HG03442 (cell line): ENCODE results near the gene RYR3.
"Not testable (repeated sequence)": the region's sequence is repeated elsewhere in the genome, so short reads cannot be mapped to it uniquely, and the experiment has no call there.

Experiments used
- ATAC-seq: cut with Tn5 transposase; IDR thresholded peaks from one replicate; pipeline ENCODE4 v1.9.1; 2021; ENCODE audit warnings: mild to moderate bottlenecking, moderate library complexity; ENCODE audit not compliant: unreplicated experiment

The RYR3 gene

DNA sequence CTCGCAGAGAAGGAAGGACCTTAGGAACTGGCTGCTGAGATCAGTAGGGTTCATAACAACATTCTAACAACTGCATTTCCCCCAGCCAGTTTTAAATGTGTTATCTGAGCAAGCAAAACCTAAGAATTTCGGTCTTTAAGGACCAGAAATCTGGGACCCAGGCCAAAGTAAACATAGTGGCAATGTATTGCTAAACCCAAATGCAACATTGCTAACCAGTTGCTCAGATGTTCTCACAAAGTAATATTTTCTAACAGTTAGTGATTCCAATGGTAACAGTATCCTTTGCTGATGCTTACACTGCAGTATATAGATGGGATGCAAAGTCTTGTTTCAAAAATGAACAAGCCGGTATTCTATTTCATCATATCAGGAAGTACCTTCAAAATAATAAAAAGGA, 254.3 kb downstream of the RYR3 start:
- ATAC-seq = no peak

DNA sequence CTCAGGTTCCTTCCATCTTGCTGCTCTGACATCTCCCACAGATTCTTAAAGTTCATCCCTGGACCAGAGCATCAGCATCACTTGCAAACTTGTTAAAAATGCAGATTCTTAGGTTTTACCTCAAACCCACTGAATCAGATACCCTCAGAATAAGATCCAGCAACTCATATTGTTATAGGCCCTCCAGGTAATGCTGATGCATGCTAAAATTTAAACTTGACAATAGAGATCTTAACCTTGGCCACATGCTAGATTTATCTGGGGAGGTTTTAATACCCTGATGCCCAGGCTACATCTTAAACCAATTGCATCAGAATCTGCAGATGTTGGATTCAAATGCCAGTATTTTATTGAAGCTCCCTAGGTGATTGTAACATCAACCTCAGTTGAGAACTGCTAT, 256.9 kb downstream of the RYR3 start:
- no peak for ATAC-seq

DNA sequence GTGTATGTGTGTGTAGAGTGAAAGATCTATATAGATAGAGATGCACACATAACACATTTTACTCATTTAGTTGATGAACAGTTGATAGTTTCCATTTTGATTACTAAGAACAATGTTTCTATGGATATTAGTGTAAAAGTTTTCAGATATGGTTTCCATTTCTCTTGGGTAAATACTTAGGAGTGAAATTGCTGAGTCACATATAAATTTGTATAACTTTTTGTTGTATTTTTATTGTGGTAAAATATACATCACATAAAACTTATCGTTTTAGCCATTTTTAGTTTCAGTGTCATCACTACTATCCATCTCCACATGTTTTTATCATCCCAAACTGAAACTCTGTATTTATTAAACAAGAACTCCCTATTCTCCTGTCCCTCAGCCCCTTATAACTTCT, 258.3 kb downstream of the RYR3 start:
- ATAC-seq = no peak

DNA sequence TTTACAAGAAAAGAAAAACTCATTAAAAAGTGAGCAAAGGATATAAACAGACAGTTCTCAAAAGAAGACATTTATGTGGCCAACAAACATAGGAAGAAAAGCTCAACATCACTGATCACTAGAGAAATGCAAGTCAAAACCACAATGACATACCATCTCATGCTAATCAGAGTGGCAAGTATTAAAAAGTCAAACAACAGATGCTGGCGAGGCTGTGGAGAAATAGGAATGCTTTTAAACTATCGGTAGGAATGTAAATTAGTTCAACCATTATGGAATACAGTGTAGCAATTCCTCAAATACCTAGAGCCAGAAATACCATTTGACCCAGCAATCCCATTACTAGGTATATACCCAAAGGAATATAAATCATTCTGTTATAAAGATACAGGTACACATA, 267.1 kb downstream of the RYR3 start:
- ATAC-seq = not testable (repeated sequence)

DNA sequence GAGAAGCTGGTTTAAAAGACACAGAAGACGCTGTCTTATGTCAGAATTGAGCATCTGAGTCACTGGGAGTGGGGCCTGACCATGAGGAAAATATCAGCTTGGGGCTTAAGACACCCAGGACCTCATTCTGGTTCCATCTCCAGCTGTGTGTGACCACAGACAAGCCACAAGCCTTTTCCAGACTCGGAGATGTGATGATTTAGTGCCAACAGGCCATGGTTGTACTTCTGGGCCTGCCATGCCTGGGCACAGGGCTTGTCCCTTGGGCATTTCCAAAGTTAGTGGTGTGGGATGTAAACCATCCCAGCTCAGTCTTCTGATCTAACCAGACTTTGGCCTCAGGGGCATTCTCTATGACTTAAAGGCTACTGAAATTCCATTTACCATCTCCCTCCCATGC, 269.8 kb downstream of the RYR3 start:
- ATAC-seq = no peak

DNA sequence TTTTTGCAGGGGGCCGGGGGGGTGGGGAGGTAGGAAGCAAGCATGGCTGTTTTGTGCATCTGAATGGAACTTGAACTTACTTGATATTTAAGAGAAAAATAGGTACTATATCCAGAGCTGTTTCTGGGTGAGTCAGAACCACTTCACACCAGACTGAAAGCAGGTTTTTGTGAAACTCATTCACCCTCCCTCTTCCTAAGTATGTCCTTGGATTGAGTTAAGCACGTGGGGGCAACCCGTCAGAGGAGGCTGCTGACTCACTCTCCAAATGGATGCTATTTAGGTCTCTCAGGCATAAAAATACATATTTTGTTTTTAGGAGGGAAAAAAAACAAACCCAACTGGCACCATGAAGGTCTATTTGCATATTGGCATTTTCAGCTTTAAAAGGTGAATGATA, 270.3 kb downstream of the RYR3 start:
- no peak for ATAC-seq

DNA sequence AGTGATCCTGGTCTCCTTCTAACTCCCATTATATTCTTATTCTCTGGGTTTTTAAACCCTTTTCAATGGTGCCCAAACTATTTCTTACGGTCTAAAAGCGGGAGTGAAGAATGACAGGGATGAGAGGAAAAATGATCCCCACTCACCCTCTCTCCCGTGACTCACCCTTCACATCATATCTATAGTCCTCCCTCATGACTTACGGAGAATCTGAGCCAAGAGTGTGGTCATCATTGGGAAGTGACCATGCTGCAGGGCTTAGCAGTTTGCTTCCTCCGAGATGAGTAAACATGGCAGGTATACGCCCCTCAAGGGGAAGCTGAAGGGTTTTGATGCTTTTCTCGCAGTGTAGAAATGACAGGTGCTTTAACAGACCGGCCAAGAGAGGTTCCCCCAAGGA, 274.0 kb downstream of the RYR3 start:
- no peak for ATAC-seq

DNA sequence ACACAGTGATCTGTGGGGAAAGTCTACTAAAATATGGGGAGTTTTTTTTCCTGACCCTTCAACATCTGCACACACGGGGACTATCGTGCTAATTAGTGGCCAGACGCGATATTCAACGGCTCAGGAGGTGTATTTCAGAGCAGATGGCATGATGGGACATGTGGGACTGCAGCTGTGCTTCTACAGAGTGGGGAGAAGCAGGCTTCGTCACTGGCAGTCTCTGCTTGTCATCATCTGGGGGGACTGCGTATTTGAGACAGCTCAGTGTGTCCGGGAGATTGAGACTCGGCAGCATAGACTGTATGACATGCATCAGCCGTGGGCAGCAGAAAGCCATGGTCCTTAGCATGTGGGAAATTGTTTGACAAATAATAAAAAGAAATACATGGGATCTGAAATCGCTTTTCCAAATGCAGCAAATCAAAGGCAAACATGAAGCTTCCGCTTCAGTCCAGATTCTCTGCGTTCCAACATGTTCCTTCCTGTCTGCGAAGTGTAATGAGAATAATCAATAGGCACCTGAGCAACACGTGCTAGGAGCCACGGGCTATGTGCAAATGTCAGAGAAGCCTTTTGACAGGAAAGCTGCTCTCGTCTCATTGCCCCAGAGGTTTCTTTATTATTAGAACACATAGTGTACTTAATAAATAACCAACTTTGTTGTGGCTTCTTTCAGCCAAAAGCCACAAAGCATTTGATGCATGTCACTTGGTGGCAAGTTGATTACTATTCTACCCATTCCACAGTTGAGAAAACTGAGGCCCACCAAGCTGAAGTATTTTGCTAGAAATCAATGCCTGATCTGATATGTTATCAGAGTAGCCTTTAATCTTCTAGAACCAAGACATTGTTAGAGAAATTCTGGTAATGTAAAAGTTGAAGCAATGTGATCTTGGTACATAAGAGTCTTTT, 276.3 kb downstream of the RYR3 start:
- no peak for ATAC-seq

DNA sequence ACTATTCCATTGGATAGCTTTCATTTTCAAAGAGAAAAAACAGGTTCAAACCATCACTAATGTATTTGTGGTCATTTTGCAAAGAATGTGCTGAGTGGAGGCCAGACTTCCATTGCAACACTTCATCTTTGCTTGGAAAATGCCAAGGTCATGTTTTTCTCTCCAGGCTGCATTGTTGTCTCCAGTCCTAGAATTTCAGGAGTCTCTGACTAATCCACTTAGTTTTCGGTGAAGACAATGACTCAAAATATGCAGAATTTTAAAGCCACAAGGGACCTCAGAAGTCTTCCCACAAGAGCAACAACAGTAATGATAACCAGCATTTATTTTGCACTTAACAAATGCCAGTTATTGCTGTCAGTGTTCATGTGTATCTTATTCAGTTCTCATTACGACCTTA, 277.0 kb downstream of the RYR3 start:
- ATAC-seq = no peak

DNA sequence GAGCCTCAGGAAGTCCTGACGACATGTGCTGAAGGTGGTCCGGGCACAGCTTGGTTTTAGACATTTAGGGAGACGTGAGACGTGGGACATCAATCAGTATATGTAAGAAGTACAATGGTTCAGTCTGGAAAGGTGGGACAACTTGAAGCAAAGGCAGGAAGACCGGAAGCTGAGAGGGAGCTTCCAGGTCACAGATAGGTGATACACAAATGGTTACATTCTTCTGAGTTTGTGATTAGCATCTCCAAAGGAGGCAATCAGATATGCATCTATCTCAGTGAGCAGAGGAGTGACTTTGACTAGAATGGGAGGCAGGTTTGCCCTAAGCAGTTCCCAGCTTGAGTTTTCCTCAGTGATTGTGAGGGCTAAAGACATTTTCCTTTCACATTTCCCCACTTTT, 282.1 kb downstream of the RYR3 start:
- no peak for ATAC-seq

DNA sequence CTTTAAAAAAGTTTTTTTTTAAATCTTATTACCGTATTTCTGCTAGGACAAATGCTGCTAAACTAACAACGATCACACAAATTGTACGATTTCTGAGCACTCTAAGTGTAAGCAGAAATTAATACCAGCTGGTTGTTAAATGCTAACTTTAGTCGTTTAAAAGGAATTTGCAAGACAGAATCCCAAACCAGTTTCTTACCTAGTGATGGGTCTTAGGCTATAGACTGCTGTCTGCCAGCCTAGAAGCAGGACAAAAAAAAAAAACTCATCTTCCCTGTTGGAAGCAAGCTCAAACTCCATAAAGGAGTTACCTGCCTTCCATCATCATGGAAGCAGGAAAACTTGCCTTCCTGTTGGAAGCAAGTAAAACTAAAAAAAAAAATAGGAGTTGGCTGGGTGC, 287.6 kb downstream of the RYR3 start:
- ATAC-seq = not testable (repeated sequence)

DNA sequence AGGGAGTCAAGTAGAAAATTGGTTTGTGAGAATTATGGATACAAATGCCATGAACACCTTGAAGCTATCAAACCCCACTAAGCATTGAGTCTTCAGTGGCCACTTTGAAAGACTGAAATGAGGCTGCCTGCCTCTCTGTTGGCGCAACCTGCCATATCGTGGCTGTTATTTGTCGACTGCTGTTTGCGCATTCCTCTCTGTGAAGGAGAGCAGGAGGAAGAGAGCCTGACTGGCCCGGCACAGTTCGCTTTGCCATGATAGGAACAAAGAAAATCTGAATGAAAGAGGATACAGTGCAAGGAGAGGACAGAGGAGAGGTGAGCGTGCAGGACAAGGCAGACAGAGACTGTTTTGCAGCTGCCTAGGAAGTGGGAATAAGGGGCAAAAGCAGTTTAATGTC, 289.4 kb downstream of the RYR3 start:
- no peak for ATAC-seq

DNA sequence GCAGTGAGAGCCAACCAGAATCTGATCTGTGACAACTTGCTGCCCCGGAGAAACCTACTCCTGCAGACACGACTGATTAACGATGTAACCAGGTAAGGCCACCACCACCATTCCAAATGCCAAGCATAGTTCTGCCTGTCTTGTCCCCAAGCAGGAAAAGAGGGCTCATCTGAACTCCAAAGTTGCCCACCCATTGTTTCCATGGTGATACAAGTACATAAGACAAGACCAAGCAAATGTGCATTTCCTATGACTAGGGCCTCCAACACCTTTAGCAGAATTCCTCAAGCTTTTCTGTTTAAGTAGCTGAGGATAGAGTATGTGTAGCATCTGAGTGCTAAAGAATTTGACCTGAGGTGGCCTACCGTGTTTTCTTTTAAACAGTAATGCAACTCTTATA, 290.7 kb downstream of the RYR3 start:
- no peak for ATAC-seq

DNA sequence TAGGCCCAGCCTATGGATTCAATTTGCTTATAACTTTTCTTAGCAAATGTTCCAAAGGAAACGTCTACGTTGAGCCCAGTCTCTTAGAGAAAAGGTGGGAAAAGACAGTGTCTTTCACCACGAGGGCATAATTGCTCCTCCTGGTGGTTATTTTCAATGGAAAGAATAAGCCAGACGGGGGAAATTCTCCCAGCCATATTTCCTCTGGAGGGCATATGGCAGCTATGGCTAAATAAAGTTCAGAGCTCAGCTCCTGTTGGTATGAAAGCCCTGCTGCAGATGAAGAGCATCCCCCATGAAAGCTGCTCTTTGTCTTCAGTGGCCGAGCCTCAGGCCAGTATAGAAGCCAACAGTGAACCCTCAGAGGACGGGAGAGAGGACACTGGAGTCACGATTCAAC, 297.9 kb downstream of the RYR3 start:
- no peak for ATAC-seq

DNA sequence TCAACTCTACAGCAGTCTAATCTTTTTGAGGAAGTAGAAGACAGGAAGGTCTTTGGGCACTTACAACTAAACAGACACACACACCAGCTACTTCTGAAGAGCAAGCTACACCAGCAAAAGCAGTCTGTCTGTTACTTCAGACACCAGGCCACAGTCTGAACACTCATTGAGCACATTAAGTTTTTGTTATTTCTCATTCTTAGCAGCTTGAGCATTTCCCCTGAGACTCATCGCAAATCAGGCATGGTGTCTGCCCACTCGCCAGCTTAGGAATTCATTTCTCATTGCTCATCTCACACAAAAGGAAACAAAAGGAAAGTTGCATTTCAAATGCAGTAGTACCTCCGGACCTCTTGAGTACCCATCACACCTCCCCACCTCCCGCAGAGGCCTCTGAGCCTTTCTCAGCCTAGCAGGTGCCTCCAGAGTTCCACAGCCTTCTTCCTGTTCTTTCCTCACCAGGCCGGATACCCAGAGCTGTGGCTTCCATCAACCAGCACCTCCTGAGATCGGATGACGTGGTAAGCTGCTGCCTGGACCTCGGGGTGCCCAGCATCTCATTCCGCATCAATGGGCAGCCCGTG, 302.0 kb downstream of the RYR3 start:
- ATAC-seq = no peak

DNA sequence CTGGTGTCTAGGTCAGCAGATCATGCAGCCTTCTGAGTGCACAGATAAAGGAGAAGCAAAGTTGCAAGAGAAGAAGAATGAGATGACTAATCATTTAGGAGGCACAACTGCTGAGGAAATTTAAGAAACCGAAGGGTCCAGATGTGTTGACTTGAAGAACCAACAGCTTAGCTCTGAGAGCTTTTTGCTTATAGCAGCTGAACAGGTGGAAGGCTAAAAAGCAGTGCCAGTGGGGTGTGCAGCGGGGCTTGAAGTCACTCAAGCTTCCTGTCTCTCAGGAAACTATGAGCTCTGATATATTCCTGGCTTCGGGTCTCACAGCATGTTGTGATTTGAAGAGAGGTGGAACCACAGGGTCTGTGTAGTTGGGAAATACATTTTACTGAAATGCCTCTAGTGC, 305.7 kb downstream of the RYR3 start:
- ATAC-seq = no peak

DNA sequence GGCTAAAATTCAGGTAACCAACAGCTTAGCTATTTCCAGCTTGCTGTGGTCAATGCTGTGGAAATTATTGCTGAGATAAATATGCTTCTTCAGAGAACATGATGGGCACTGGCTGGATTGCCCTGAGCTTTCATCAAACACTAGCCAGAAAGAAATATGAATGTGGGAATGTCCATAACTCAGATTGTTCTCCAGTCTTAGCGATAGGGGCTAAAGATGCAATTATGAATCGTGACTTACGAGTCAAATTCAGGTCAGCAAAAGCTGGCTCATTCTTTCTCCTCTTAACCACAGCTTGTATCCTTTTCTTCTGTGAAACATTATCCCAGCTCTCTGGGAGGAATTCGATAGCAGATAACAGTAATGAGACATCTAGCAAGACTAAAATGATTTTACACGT, 307.6 kb downstream of the RYR3 start:
- no peak for ATAC-seq

DNA sequence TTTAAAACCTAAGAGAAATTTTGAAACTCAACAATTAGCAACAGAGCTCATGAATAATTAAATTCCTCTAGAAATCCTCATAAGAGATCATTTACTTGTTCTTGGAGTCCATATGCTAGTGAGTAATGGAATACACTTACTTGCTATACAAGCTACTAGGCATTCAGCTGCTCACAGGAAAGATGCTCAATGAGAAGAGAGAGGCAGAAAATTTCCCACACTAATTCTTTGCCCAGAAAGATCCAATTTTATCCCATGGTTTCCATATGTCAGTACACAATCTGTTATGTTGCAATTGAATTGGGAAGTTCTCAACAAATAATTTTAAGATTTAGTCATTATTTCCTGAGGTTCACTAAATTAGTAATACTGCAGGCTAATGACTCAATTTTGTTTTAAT, 310.4 kb downstream of the RYR3 start:
- no peak for ATAC-seq

DNA sequence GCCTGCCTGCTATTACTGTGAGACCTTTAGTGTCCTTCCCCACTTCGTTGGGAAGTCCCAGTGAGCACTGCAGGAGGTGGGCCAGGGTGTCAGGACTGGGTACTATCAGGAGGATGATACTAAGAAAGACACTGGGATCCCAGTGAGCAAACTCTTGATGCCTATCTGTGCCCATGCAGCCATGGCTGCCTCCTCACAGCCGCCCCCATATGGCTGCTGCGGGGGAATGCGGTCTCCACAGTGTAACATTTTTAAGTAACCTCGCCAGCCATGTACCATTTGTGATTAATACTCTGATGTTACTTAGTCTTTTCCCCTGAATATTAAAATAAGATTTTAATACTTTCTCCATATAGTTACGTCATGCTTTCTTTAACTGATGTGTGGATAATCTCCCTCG, 312.2 kb downstream of the RYR3 start:
- no peak for ATAC-seq

DNA sequence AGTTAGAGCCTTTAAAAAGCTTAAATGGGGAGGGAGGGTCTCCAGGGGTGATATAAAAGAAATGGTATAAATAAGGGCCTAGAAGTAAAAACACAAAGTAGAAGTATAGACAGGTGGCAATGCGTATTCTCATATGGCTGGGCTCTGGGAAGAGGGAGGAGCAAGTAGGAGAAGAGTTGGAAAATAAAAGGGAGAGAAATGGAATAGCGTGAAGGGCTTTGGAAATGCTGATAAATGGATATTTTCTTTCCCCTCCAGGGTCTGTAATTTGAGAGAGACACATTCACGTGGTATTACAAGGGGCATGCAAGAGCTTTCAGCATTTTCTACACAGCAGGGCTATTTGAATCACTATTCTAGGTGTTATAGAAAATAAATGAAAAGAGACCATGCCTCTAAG, 313.7 kb downstream of the RYR3 start:
- ATAC-seq = no peak

DNA sequence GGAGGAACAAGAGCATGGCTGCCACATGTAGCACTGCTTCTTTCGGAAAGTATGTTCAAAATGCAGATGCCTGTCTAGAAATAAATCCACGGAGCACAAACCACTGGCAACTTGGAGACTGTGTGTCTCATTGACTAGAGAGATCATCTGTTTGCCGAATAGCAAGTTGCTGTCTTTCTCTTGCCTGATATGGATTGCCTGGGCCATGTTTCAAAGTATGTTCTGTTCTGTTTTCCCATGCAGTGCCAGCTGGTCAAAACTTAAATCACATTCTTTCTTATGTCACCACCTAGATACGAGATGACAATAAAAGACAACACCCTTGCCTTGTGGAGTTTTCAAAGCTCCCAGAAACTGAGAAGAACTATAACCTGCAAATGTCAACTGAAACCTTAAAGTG, 318.9 kb downstream of the RYR3 start:
- ATAC-seq = no peak

DNA sequence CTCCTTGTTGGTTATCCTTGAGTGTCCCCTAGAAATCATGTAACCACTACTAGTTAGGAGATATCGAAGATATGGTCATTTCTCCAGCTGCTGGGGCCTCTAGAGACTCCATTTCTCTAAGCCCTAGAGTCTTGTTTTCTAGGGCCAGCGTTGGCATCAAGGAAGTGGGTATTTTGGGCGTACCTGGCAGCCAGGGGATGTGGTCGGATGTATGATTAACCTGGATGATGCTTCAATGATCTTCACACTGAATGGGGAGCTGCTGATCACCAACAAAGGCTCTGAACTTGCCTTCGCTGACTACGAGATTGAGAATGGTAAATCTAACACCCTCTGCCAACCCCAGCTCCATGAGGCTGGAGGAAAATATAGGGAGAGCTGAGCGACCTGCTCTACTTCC, 325.5 kb downstream of the RYR3 start:
- no peak for ATAC-seq

DNA sequence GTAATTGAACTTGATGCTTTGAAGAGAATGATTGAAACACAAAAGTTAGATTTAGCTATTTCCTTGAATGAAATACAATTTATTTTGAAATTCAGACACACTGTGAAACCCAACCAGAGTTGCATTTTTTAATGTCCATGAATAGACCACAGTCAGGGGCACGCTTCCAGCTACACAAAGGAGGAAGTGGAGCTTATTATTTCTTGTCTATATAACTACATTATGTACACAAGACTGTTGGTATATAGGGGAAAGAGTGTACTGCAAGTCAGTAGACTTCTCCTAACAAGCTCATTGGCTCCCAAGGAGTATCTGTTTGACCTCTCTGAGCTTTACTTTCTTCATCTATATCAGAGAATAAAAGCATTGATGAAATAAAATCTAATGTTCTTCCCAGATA, 326.2 kb downstream of the RYR3 start:
- no peak for ATAC-seq
